ENCODE data around the gene INAFM2. TPM values are rescaled to one million over a fixed set of nuclear protein-coding genes. Genes with fewer than 3 reads are reported as not detected.

INAFM2 gene
- total RNA-seq, 2 experiments from 2014 or later = 3.3 to 4.4 TPM

DNA sequence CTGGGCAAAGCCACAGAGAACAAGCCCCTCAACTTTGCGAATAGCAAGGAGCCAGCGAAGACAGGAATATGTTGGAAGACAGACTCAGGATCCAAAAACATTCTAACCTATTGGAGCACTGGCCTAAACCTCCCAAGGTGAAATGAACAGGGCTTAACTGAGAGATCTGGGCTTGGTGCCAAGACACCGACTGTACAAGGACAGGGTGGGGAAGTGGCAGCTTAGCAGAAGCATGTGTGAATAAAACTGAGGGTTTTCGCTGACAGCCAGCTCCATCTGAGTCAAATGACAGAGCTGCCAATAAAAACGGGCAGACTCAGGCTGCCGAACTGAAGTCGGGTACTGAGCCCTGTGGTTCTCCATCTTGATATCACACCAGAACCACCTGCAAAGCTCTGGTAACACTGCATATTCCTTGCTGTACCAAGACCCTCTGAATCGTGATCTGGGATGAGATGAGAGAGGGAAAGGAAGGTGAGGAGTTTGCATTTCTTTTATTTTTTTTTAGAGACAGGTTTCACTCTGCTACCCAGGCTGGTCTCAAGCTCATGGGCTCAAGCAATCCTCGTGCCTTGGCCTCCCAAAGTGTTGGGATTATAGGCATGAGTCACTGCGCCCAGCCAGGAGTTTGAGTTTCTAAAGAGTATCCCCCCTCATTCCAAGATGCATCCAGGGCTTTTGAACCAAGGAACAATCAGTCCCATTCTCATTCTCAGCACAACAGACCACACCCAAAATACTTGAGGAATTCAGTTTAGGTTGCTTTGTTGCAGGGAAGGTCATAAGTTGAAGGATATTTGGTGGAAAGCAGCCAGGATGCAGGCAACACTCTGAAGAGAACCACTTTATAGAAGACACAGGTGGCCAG is 9.7 kb upstream of the INAFM2 start:
- ChIA-PET CTCF (ENCODE audit: unreplicated experiment) (no interaction called here), POLR2A (no interaction called here)
- BruUV-seq (replicated peaks) = no TSS peak
- H3K4me1 ChIP-seq (ENCODE audit: insufficient read depth, low read length, poor library complexity, severe bottlenecking) = no peaks in the 10 kb centered on the region
- H3K36me3 ChIP-seq (ENCODE audit: insufficient read depth, low read length) = no peaks in the 10 kb centered on the region
- H4K20me1 ChIP-seq (ENCODE audit: insufficient read depth, low read length) = no peaks in the 10 kb centered on the region
- H3K9me3 ChIP-seq (ENCODE audit: low read length) = no peaks in the 10 kb centered on the region
- no peak for TF ChIP-seq EZH2phosphoT487 (IDR thresholded peaks at IDR 0.05; ENCODE audit: borderline replicate concordance, low read depth, low read length)
- TF ChIP-seq, protein P1, sequence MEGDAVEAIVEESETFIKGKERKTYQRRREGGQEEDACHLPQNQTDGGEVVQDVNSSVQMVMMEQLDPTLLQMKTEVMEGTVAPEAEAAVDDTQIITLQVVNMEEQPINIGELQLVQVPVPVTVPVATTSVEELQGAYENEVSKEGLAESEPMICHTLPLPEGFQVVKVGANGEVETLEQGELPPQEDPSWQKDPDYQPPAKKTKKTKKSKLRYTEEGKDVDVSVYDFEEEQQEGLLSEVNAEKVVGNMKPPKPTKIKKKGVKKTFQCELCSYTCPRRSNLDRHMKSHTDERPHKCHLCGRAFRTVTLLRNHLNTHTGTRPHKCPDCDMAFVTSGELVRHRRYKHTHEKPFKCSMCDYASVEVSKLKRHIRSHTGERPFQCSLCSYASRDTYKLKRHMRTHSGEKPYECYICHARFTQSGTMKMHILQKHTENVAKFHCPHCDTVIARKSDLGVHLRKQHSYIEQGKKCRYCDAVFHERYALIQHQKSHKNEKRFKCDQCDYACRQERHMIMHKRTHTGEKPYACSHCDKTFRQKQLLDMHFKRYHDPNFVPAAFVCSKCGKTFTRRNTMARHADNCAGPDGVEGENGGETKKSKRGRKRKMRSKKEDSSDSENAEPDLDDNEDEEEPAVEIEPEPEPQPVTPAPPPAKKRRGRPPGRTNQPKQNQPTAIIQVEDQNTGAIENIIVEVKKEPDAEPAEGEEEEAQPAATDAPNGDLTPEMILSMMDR (conservative IDR thresholded peaks at IDR 0.05; ENCODE audit: low read length) = no peak
- no peaks in the 10 kb centered on the region for H3K79me2 ChIP-seq (ENCODE audit: insufficient read depth, low read depth, low read length)
- no peak for DNase-seq (ENCODE audit: low spot score)
- no peaks in the 10 kb centered on the region for H3K9me2 ChIP-seq (ENCODE audit: insufficient read depth, low read length)
- no peak overlapping the region for H3K4me3 ChIP-seq (ENCODE audit: low read depth, low read length, poor library complexity, severe bottlenecking)
- no peak overlapping the region for H2AFZ ChIP-seq (ENCODE audit: low read length)
- H3K4me2 ChIP-seq (ENCODE audit: low read length) = no peak overlapping the region
- intact Hi-C loops (cut with micrococcal nuclease; ENCODE audit: unreplicated experiment) = no loop called here
- H3K27ac ChIP-seq (ENCODE audit: low read depth, low read length, poor library complexity, severe bottlenecking) = no peak overlapping the region

DNA sequence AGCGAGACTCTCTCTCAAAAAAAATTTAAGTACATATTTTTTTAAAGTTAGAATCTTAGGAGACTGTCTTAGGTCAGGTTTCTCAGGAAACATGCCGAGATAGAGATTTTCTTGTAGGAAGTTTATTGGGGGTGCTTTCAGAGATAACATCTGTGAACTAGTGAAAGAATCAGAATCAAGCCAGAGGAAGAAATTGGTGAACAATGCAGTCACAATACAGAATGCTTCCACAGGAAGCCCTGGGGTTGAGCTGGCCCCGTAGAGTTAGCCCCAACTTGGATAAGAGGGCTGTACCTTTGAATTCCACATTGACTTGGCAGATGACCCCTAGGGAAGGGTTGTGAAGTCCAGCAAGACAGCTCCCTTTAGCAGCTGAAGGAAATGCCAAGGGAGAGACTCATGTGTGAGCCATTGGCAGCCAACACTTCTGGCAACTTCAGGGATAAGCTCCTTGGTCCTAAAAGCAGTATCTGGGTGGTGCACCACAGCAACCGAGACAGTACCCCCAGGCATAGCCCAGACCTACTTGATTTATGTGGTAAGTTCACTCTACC is 8.7 kb upstream of the INAFM2 start:
- no peaks in the 10 kb centered on the region for H3K9me2 ChIP-seq (ENCODE audit: insufficient read depth, low read length)
- no peaks in the 10 kb centered on the region for H4K20me1 ChIP-seq (ENCODE audit: insufficient read depth, low read length)
- no peaks in the 10 kb centered on the region for H3K79me2 ChIP-seq (ENCODE audit: insufficient read depth, low read depth, low read length)
- H3K36me3 ChIP-seq (ENCODE audit: insufficient read depth, low read length) = no peaks in the 10 kb centered on the region
- H3K4me2 ChIP-seq (ENCODE audit: low read length) = no peak overlapping the region
- H3K4me3 ChIP-seq (ENCODE audit: low read depth, low read length, poor library complexity, severe bottlenecking) = no peak overlapping the region
- no peak overlapping the region for H3K27ac ChIP-seq (ENCODE audit: low read depth, low read length, poor library complexity, severe bottlenecking)
- ChIA-PET CTCF (ENCODE audit: unreplicated experiment) (no interaction called here), POLR2A (interaction anchor here (1.4 kb wide), 1 partner anchor 13 kb away, joined by 4 read pairs; no protein-coding TSS in a partner anchor)
- no peaks in the 10 kb centered on the region for H3K9me3 ChIP-seq (ENCODE audit: low read length)
- no peak for TF ChIP-seq EZH2phosphoT487 (IDR thresholded peaks at IDR 0.05; ENCODE audit: borderline replicate concordance, low read depth, low read length)
- TF ChIP-seq, protein P1 (conservative IDR thresholded peaks at IDR 0.05; ENCODE audit: low read length) = no peak
- BruUV-seq (replicated peaks) = no TSS peak
- intact Hi-C loops (cut with micrococcal nuclease; ENCODE audit: unreplicated experiment) = no loop called here
- no peaks in the 10 kb centered on the region for H3K4me1 ChIP-seq (ENCODE audit: insufficient read depth, low read length, poor library complexity, severe bottlenecking)
- DNase-seq (ENCODE audit: low spot score) = no peak
- H2AFZ ChIP-seq (ENCODE audit: low read length) = no peak overlapping the region

DNA sequence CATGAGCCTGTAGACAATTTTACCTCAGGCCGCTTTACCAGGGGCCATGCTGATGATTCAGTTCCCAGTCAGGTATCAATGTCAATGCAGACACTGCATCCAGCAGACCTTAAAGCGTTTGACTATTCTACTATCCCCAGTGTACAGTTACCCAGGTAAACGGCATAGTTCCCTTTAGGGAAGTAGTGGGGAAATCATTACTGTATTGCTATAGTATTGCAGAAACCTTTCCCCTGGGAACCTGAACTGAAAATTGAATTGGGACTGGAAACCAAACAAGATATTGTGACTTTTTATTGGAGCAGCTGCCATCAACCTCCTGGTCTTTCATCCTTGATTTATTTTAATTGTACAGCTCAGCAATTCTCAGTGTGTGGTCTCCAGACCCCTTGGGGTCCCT is 6.6 kb upstream of the INAFM2 start:
- H3K36me3 ChIP-seq (ENCODE audit: insufficient read depth, low read length) = no peaks in the 10 kb centered on the region
- H3K27ac ChIP-seq (ENCODE audit: low read depth, low read length, poor library complexity, severe bottlenecking) = no peak overlapping the region
- no TSS peak for BruUV-seq (replicated peaks)
- H2AFZ ChIP-seq (ENCODE audit: low read length) = no peak overlapping the region
- no peaks in the 10 kb centered on the region for H3K9me2 ChIP-seq (ENCODE audit: insufficient read depth, low read length)
- ChIA-PET POLR2A (interaction anchor here (0.6 kb wide), 1 partner anchor 689 kb away, joined by 6 read pairs; no protein-coding TSS in a partner anchor), CTCF (ENCODE audit: unreplicated experiment) (interaction anchor here (0.5 kb wide), 1 partner anchor 12 kb away, joined by 3 read pairs; no protein-coding TSS in a partner anchor)
- no peak overlapping the region for H3K4me3 ChIP-seq (ENCODE audit: low read depth, low read length, poor library complexity, severe bottlenecking)
- TF ChIP-seq, protein P1 (conservative IDR thresholded peaks at IDR 0.05; ENCODE audit: low read length) = no peak
- TF ChIP-seq EZH2phosphoT487 (IDR thresholded peaks at IDR 0.05; ENCODE audit: borderline replicate concordance, low read depth, low read length) = no peak
- DNase-seq (ENCODE audit: low spot score) = no peak
- H3K9me3 ChIP-seq (ENCODE audit: low read length) = no peaks in the 10 kb centered on the region
- no peaks in the 10 kb centered on the region for H3K4me1 ChIP-seq (ENCODE audit: insufficient read depth, low read length, poor library complexity, severe bottlenecking)
- no peaks in the 10 kb centered on the region for H4K20me1 ChIP-seq (ENCODE audit: insufficient read depth, low read length)
- intact Hi-C loops (cut with micrococcal nuclease; ENCODE audit: unreplicated experiment) = no loop called here
- no peaks in the 10 kb centered on the region for H3K79me2 ChIP-seq (ENCODE audit: insufficient read depth, low read depth, low read length)
- H3K4me2 ChIP-seq (ENCODE audit: low read length) = no peak overlapping the region

All from OCI-LY7 (cell line).